ENCODE measurements around the gene FCHSD1. TPM values are rescaled to one million over a fixed set of nuclear protein-coding genes. Genes with fewer than 3 reads are reported as not detected.

Gene FCHSD1
- total and polyA plus RNA-seq, 2 of the 4 experiments (the other 2 are of a cell fraction) = 33.2 to 62.1 TPM

Other genes starting within 250 kb of the FCHSD1 start
- gene PCDHGA9, start 248.6 kb downstream of the FCHSD1 start, total RNA-seq (2012; rRNA removed) = 3.9 and 4.5 TPM in 2 replicates
- 1.5 and 1.8 TPM in 2 replicates for gene PCDHGA9, start 248.6 kb downstream of the FCHSD1 start, polyA plus RNA-seq (2012; rRNA removed)
- 2.2 and 2.8 TPM in 2 replicates for gene PCDHGB6, start 243.4 kb downstream of the FCHSD1 start, total RNA-seq (2012; rRNA removed)
- 1.4 and 1.5 TPM in 2 replicates for gene PCDHGB6, start 243.4 kb downstream of the FCHSD1 start, polyA plus RNA-seq (2012; rRNA removed)
- 6.6 and 6.9 TPM in 2 replicates for gene PCDHGA10, start 238.4 kb downstream of the FCHSD1 start, total RNA-seq (2012; rRNA removed)
- 3.4 TPM in 2 replicates for gene PCDHGA10, start 238.4 kb downstream of the FCHSD1 start, polyA plus RNA-seq (2012; rRNA removed)
- gene PCDHGB7, start 233.7 kb downstream of the FCHSD1 start, total RNA-seq (2012; rRNA removed) = 5.8 and 6.3 TPM in 2 replicates
- gene PCDHGB7, start 233.7 kb downstream of the FCHSD1 start, polyA plus RNA-seq (2012; rRNA removed) = 7.4 and 8.1 TPM in 2 replicates
- 5.4 and 5.8 TPM in 2 replicates for gene PCDHGA11, start 230.4 kb downstream of the FCHSD1 start, total RNA-seq (2012; rRNA removed)
- gene PCDHGA11, start 230.4 kb downstream of the FCHSD1 start, polyA plus RNA-seq (2012; rRNA removed) = 6.9 and 7.5 TPM in 2 replicates
- 8.8 and 9.7 TPM in 2 replicates for gene PCDHGA12, start 220.9 kb downstream of the FCHSD1 start, total RNA-seq (2012; rRNA removed)
- gene PCDHGA12, start 220.9 kb downstream of the FCHSD1 start, polyA plus RNA-seq (2012; rRNA removed) = 7.9 and 9.2 TPM in 2 replicates
- 21.1 and 21.9 TPM in 2 replicates for gene PCDHGC3, start 175.5 kb downstream of the FCHSD1 start, total RNA-seq (2012; rRNA removed)
- 58.9 and 72.1 TPM in 2 replicates for gene PCDHGC3, start 175.5 kb downstream of the FCHSD1 start, polyA plus RNA-seq (2012; rRNA removed)
- 1.1 and 1.6 TPM in 2 replicates for gene PCDHGC4, start 166.4 kb downstream of the FCHSD1 start, total RNA-seq (2012; rRNA removed)
- gene PCDHGC4, start 166.4 kb downstream of the FCHSD1 start, polyA plus RNA-seq (2012; rRNA removed) = 0.60 and 0.65 TPM in 2 replicates
- 2.5 and 2.9 TPM in 2 replicates for gene PCDHGC5, start 162.3 kb downstream of the FCHSD1 start, total RNA-seq (2012; rRNA removed)
- 3.8 TPM in 2 replicates for gene PCDHGC5, start 162.3 kb downstream of the FCHSD1 start, polyA plus RNA-seq (2012; rRNA removed)
- 12.0 and 15.8 TPM in 2 replicates for gene DIAPH1, start 32.4 kb downstream of the FCHSD1 start, total RNA-seq (2012; rRNA removed)
- gene DIAPH1, start 32.4 kb downstream of the FCHSD1 start, polyA plus RNA-seq (2012; rRNA removed) = 30.7 and 37.4 TPM in 2 replicates
- gene HDAC3, start 14.6 kb downstream of the FCHSD1 start, total RNA-seq (2012; rRNA removed) = 71.7 and 84.2 TPM in 2 replicates
- 78.6 and 89.7 TPM in 2 replicates for gene HDAC3, start 14.6 kb downstream of the FCHSD1 start, polyA plus RNA-seq (2012; rRNA removed)
- gene RELL2, start 14.4 kb downstream of the FCHSD1 start, total RNA-seq (2012; rRNA removed) = 2.2 TPM in 2 replicates
- gene RELL2, start 14.4 kb downstream of the FCHSD1 start, polyA plus RNA-seq (2012; rRNA removed) = 7.6 and 9.1 TPM in 2 replicates
- 1.4 and 2.2 TPM in 2 replicates for gene ARAP3, start 30.8 kb upstream of the FCHSD1 start, total RNA-seq (2012; rRNA removed)
- 6.6 and 6.9 TPM in 2 replicates for gene ARAP3, start 30.8 kb upstream of the FCHSD1 start, polyA plus RNA-seq (2012; rRNA removed)
- 0.83 and 0.90 TPM in 2 replicates for gene PCDH1, start 227.0 kb upstream of the FCHSD1 start, total RNA-seq (2012; rRNA removed)
- gene PCDH1, start 227.0 kb upstream of the FCHSD1 start, polyA plus RNA-seq (2012; rRNA removed) = 0.74 and 0.82 TPM in 2 replicates

Data from IMR-90 (cell line).